Sigmoid colon (tissue), 4 donors: ENCODE results near the gene CCDC160.

Experiments
- CTCF ChIP-seq, 4 experiments: fragments of 450-650 bp in 3 of 4; fragments of 200-600 bp in 1 of 4; IDR thresholded peaks; one replicate each; pipeline ENCODE4 v1.5.1; 2016 to 2019; ENCODE audit warnings: antibody characterized with exemption in 4 of 4, mild to moderate bottlenecking in 3 of 4, moderate library complexity in 2 of 4
- POLR2AphosphoS5 ChIP-seq, 4 donors: sonication (generic); formaldehyde crosslinking; IDR thresholded peaks; one replicate each; pipeline ENCODE4 v1.6.1; 2017; ENCODE audit warnings: antibody characterized with exemption in 4 of 4

GRCh38 chrX:134256684-134257083 lies 19.7 kb downstream of the CCDC160 start:
- TF ChIP-seq POLR2AphosphoS5 (IDR thresholded peaks at IDR 0.05) (no peak), CTCF (IDR thresholded peaks at IDR 0.05) (no peak)
